Glutamatergic neuron (in vitro differentiated cells): ENCODE measurements around the gene GRID1. TPM values are rescaled to one million over a fixed set of nuclear protein-coding genes. Genes with fewer than 3 reads are reported as not detected.
"Not testable (repeated sequence)": the region's sequence is repeated elsewhere in the genome, so short reads cannot be mapped to it uniquely, and the experiment has no call there.

Experiments
- DNase-seq: peaks from one replicate; pipeline ENCODE4 v3.0.0; 2022
- H3K27ac Mint-ChIP-seq: one replicate; pipeline ENCODE4 v1.8.0; 2020; ENCODE audit warnings: mild to moderate bottlenecking, mixed read lengths, inconsistent platforms; ENCODE audit not compliant: unreplicated experiment
- H3K27me3 Mint-ChIP-seq: one replicate; pipeline ENCODE4 v1.8.0; 2020; ENCODE audit warnings: mild to moderate bottlenecking, moderate library complexity, mixed read lengths, inconsistent platforms; ENCODE audit not compliant: unreplicated experiment
- H3K36me3 Mint-ChIP-seq: one replicate; pipeline ENCODE4 v1.8.0; 2020; ENCODE audit warnings: mild to moderate bottlenecking, mixed read lengths, inconsistent platforms; ENCODE audit not compliant: unreplicated experiment
- H3K4me1 Mint-ChIP-seq: one replicate; pipeline ENCODE4 v1.8.0; 2020; ENCODE audit warnings: mild to moderate bottlenecking, low read depth, mixed read lengths, inconsistent platforms; ENCODE audit not compliant: unreplicated experiment
- H3K4me3 Mint-ChIP-seq: one replicate; pipeline ENCODE4 v1.8.0; 2020; ENCODE audit warnings: mild to moderate bottlenecking, mixed read lengths, inconsistent platforms; ENCODE audit not compliant: unreplicated experiment
- H3K9me3 Mint-ChIP-seq: one replicate; pipeline ENCODE4 v1.8.0; 2020; ENCODE audit warnings: mild to moderate bottlenecking, moderate library complexity, mixed read lengths, inconsistent platforms; ENCODE audit not compliant: unreplicated experiment
- CTCF ChIP-seq: fragments of 200-600 bp; sonication (generic); IDR thresholded peaks from one replicate; pipeline ENCODE4 v1.5.0; 2021; ENCODE audit not compliant: partially characterized antibody, unreplicated experiment
- total RNA-seq: library from RNA; stranded (reverse); fragmentation: NEBNext Ultra II Directional; extraction: Animal tissue kit (Norgen Biotek cat#: 25700); gene quantifications from one replicate; pipeline ENCODE4 v1.2.1, GENCODE V29; 2021; ENCODE audit not compliant: unreplicated experiment

The GRID1 gene
- total RNA-seq, 1 donor from 2014 or later, result 8.0 TPM

- H3K4me1 Mint-ChIP-seq, result no peaks in the 10 kb centered on the region
- no peak for DNase-seq
- no peak overlapping the region for H3K27ac Mint-ChIP-seq
- H3K27me3 Mint-ChIP-seq, result no peaks in the 10 kb centered on the region
- no peak for TF ChIP-seq CTCF
- no peak overlapping the region for H3K4me3 Mint-ChIP-seq
- peaks cover 5% of the 10 kb centered on the region for H3K9me3 Mint-ChIP-seq
- H3K36me3 Mint-ChIP-seq, result peaks cover 17% of the 10 kb centered on the region
Observed at GRCh38 chr10:86244297-86245014, 122.1 kb downstream of the GRID1 start.

DNA sequence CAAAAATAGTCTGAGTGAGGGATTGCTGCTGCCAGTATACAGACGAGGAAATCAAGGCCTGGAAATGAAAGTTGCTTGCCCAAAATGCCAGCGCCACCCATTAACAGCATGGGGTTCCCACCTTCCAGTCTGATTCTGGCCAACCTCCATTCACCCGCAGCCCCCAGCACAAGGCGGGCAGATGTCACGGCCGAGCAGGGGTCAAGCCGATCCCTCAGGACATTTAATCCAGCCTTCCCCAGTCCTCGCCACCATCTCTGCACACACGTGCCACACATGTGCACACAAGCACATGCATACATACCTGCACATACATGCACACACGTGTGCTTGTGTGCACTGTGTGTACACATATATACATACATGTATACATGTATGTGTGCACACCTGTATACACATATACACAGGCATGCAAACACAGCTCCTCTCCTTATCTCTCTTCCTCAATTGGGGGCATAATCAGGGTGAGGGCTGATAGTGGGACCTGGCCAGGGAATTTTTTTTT lies 122.9 kb downstream of the GRID1 start:
- Mint-ChIP-seq H3K36me3 (peaks cover 17% of the 10 kb centered on the region), H3K27ac (no peak overlapping the region), H3K4me3 (no peak overlapping the region), H3K27me3 (no peaks in the 10 kb centered on the region), H3K9me3 (peaks cover 5% of the 10 kb centered on the region), H3K4me1 (no peaks in the 10 kb centered on the region)
- no peak for TF ChIP-seq CTCF
- DNase-seq, result no peak

GRCh38 chr10:86242761-86243160 lies 123.8 kb downstream of the GRID1 start:
- no peak for TF ChIP-seq CTCF
- Mint-ChIP-seq H3K27ac (no peak overlapping the region), H3K4me1 (no peaks in the 10 kb centered on the region), H3K4me3 (no peak overlapping the region), H3K9me3 (peaks cover 8% of the 10 kb centered on the region), H3K36me3 (peaks cover 19% of the 10 kb centered on the region), H3K27me3 (peaks cover under 1% of the 10 kb centered on the region)
- DNase-seq, result no peak

DNA sequence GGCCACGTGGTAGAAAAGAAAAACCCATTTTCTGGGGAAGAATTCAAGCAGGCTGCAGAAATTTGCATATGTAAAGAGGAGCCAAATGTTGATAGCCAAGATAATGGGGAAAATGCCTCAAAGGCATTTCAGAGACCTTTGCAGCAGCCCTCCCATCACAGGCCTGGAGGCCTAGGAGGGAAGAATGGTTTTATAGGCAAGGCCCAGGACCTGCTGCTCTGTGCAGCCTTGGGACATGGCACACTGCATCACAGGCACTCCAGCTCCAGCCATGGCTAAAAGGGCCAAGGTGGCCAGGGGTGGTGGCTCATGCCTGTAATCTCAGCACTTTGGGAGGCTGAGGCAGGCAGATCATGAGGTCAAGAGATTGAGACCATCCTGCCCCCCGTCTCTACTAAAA lies 128.5 kb downstream of the GRID1 start:
- not testable (repeated sequence) for H3K9me3 Mint-ChIP-seq, H3K4me3 Mint-ChIP-seq, DNase-seq, H3K27ac Mint-ChIP-seq, H3K4me1 Mint-ChIP-seq, H3K27me3 Mint-ChIP-seq
- peaks cover 29% of the 10 kb centered on the region for H3K36me3 Mint-ChIP-seq

DNA sequence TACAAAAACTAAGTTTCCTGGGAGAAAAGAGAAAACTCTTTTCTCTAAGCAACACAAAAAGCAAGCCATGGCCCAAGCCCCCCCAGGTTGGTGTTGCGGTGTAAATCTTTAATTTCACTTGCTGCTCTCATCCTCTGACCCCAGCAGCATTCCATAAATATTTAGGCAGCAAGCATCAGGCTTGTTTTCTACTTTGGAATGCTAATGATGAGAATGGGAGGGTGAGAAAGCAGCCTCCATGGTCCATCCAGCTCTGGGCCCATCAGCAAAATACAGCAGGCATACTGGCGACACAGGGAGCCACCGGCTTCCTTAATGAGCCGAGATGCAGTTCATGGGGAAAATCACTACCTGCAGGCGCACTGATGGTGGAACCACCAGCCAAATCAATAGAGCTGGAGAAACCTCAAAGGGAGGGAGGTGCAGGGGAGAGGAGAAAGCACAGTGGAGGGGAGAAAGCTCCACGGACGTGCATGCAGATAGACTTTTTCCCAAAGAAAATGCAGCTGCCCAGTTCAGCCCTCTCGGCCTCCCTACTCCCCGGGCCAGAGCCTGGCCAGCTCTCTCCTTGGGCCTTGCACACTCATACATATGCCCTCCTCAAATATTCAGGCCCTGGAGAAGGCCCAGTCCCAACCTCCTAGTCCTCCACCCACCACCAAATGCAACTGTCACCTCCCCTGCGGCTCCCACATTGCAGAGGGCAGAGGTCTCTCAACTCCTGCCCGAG lies 131.9 kb downstream of the GRID1 start:
- Mint-ChIP-seq H3K4me1 (peaks cover 4% of the 10 kb centered on the region), H3K27me3 (peaks cover 3% of the 10 kb centered on the region), H3K9me3 (peaks cover 9% of the 10 kb centered on the region), H3K4me3 (no peak overlapping the region), H3K27ac (no peak overlapping the region), H3K36me3 (peaks cover 23% of the 10 kb centered on the region)
- TF ChIP-seq CTCF, result no peak
- DNase-seq, result no peak
